GM04503 (cell line): ENCODE measurements around the gene NCKAP5.
A peak's percentile ranks its signal among the peaks of the same experiment; 100 is the strongest.
"Not testable (repeated sequence)": the region's sequence is repeated elsewhere in the genome, so short reads cannot be mapped to it uniquely, and the experiment has no call there.

Experiments
- DNase-seq: peaks from one replicate; pipeline ENCODE4 v3.0.0-alpha.2; 2012; ENCODE audit warnings: low read depth

NCKAP5 gene

DNA sequence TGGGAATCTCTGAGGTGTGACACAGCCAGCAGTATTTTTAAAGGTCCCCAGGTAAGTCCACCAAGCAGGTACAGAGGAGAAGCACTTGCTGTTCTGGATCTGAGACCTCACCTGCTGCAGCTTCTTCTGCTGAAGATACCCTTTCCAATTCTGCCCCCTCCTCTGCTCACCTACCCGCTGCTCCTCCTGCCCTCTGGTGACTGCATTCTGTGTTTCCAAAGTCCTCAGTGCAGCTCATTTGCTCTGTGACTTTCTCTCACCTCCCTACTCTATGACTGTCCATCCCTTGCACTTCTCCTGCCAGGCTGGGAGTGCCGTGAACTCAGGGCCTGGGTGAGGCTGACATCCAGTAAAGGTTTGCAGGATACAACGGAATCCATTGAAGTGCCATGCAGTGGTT lies 693.1 kb downstream of the NCKAP5 start:
- DNase-seq: no peak

DNA sequence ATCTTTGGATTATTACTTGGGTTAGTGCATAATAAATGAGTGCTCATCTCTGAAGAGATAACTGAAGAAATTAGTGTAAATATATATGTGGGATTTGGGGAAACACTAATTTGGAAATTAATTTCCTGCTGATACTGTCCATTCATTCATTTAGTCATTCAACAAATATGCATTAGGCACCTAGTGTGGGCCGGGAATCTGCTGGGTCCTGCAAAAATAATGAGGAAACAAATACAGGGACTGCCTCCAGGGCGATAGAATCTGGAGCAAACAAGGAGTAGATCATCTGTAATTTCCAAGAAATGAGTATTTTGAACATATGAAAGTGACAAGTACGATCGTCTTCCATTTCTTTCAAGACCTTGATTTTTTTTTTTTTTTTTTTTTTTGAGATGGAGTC lies 694.5 kb downstream of the NCKAP5 start:
- DNase-seq: no peak

DNA sequence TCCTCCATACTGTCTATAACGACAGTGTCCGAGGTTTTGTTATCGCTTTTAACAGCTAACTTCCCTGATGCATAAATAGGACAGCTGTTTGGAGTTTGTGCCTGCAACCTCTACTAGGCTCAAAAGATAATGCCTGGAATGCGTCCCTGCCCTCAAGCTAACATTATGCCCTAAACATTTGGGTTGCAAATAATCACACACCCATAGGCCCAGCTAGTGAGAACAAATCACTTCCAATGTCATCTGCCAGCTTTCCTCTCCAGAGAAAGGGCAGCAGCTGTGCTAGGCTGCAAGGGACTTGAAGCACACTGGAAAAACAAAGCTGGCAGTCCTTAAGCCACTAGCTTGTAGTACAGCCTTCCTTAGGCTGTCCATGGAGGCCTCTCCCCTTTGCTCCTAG lies 696.4 kb downstream of the NCKAP5 start:
- no peak for DNase-seq

DNA sequence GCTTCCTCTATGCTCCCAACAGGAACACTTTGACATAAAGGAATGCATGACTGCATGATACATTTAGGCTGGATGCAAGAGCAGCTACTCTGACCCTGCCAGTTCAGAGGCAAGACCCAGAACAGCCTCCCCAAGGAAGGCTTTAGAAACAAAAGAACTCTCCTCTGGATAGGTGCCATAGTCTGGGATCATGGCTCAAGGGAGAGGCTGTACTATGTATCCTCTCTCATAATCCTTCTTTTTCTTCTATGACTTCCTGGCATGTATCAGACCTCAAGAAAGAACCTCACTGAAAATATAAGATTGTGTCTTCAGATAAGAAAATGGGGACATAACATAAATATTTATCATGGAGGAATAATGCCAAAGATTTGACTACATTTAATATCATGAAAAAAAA lies 704.3 kb downstream of the NCKAP5 start:
- no peak for DNase-seq

DNA sequence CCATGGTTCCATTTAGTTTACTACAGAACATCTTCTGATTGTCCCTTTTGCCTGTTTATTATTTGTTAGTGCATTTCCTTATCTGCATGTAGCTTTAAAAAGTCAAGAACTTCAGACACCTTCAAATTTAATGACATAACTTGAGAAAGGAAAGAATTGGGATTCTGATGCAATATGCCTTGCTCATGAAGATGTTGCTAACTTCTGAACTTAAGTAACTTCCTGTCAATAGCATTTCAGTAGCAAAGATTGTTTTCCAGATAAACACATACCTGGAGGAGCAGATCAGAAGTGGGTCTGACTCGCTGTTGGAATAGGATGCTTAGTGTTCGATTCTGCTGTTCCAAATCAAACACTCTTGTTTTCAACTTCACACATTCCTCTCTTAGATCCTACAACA lies 708.0 kb downstream of the NCKAP5 start:
- DNase-seq: no peak

DNA sequence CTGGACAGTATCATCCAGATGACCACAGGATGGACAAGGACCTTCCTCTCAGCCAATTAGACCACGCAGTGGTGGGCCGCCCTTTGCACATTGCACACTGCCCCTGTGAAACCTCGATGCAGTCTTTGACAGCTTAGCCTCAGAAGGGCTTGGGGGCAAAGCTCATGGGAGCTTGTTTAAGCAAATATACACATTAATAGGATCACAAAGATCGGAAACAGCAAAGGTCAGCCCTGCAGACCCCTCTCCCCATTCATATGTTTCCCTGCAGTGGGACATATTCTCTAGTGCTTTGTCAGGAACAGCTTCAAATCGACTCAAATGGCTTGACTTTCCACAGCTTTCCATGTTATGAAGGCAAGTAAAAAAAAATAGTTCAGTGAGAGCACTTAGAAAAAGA lies 708.7 kb downstream of the NCKAP5 start:
- DNase-seq: no peak

DNA sequence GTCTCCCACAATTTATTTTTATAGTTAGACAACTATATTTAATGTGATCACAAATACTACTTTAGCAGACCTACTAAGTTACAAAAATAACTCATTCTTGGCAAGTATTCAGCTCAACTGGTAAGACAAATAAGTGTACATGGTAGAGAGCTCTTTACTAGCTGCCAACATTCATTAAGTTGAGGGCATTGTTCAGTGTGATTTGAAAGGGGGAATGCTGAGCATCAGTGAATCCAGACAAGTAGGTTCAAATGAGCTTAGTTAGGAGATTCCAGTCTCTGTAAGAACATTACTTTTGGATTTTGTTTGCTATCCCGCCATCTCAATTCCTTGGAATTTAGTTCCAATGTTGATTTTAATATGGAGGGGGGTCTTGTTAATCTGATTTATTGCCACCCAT lies 710.9 kb downstream of the NCKAP5 start:
- DNase-seq: no peak

DNA sequence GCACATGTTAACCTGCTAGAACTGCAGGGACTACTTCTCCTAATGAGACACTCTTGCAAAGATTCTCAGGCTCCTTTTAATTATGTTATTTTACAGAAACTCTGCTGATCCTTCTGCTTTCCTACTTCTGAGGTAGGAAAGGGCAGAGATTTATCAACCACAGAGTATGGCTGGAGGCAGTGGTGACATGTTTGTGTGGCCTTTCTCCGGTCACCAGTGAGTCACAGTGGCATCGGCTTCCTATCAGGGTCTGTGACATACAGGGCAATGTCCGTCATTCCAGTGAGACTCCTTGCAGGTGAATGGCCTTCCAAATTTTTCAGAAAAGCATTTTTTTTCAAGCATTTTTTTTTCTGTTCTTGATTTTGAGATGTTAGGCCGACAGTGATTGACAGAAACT lies 717.6 kb downstream of the NCKAP5 start:
- DNase-seq: no peak

DNA sequence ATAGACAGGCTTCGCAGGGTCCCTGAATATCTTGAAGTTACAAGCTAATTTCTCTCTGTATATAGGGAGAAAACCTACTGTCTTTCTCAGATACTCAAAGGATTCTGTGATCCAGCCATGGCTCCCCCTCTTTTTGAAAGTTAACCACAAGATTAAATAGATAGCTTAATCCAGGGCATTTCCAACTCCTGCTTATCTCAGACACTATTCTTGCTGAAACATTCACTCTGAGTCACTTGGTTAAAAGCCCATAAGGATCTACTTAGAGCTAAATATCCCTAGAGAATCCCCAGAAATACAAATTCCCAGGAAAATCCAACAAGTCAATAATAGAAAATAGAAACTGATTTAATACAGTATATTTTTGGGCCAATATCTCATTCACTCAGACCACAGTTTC lies 719.1 kb downstream of the NCKAP5 start:
- DNase-seq: peak; percentile 28

DNA sequence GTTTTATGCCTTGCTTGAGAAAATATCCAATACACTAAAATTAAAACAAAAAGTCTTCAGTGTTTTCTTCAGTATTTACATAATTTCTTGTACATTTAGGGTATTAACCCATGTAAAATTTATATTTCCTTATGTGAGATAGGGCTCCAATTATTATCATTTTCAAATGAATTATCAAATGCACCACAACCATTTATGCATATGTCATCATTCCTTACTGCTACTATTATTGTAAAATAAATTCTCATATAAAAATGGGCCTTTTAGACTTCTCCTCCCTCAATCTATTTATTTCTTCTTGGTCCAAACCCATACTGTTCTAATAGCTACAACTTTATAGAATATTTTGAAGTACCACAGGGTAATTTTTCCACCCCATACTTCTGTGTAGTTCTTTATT lies 722.9 kb downstream of the NCKAP5 start:
- no peak for DNase-seq

DNA sequence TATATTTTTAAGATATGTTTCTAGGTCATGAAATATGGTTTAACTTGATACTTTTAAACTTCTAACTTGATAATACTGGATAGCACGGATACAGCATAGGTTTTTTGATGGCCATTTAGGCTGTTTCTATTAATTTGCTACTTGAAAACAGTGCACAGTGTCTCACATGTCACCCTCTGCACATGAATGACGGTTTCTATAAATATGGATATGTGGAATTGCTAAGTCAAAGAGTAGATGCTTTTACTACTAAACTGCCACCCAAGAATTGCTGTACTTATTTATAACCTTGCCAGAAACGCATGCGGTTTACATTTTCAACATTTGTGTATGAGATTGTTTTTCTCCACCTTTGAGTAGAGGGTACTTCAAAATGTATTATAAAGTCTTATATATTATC lies 723.7 kb downstream of the NCKAP5 start:
- no peak for DNase-seq

DNA sequence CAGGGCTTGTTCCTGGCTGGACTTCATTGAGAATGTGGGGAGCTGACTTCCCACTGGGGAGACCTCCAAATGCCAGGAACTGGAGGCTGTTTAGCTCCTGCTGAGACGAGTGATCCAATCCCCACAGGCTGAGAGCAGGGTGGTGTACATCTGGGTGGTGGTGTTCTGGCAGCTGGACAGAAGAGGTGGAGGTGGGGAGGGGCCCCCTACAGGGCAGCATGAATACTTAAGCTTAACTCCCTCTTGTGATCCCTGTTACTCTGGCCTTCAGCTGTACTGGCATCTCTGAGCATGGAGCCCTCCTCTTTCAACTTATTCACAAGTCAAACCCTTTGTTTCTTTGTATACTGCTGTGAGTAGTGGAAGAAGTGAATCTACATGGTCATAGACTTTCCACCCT lies 730.5 kb downstream of the NCKAP5 start:
- no peak for DNase-seq

DNA sequence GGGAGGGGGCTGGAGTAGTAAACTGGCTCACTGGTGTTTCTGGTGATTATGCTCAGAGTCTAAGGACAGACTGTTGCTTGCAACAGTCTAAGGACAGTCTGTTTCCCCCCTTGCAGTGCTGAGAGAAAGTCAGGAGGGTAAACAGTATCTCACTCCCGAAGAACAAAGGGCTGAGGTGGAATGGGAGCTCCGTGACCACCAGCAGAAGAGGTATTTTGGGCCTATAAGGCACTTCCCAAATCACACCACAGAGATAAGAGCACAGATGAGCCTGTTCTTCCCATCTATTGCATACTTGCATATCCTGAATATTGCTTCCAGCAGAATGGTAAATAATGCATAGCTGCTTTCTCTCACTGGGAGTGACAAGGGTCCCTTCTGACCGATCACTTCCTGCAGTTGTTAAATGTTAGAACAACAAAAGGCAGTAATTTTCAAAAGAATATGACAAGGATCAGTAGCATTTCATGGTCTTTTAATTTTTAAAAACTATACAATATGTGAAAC lies 737.9 kb downstream of the NCKAP5 start:
- DNase-seq: no peak

DNA sequence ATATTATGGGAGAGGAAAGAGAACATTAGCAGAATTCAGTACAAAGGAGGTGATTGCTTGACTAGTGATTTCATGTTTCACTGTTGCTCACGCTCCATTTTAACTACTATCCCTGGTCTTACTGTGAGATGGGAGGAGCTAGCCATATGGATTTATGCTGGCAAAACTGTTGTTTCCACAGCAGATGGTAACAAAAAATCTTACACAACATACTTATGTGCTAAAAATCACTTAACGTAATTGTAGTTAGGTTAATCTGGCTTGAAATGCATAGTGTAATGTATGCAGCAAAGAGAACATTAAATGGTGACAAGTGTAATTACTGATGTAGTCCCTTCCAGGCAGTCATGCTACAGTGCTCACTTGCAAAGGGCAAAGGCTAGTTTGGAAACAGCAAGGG lies 742.7 kb downstream of the NCKAP5 start:
- no peak for DNase-seq

DNA sequence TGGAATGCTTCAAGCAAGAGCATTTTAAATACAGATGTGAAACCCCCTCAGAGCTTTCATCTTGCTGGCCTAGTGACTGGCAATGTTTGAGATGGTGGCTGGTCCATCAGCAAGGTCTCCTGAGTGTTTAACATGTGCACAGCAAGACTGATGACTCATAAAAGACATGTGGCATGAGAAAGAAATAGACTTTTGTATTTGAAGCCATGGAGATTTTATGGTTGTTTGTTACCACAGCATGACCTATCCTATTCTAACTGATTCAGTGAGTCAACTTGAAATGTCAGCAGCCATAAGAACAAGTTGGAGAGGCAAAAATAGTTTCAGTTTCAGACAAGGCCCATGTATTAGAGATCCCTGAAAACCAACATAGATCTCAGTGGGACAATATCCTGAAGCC lies 743.5 kb downstream of the NCKAP5 start:
- no peak for DNase-seq

DNA sequence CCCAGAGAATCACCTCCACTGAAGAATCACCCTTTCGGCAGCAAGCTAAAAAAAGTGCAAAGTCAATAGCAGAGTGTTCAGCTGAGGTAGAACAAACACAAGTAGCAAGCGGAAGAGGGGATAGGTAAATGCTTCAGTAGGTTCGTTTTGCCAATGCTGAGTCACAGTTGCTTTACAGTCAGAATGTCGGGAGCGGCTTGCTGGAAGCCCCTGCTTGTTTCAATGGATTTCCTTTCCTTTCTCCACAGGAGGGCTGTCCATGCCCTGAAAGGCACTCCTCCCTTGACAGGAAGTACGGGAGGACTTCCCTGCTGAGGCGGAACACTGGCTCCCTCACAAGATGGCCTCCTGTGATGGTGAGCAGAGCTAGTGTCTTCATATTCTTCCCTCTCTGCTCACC lies 752.0 kb downstream of the NCKAP5 start:
- DNase-seq: no peak

DNA sequence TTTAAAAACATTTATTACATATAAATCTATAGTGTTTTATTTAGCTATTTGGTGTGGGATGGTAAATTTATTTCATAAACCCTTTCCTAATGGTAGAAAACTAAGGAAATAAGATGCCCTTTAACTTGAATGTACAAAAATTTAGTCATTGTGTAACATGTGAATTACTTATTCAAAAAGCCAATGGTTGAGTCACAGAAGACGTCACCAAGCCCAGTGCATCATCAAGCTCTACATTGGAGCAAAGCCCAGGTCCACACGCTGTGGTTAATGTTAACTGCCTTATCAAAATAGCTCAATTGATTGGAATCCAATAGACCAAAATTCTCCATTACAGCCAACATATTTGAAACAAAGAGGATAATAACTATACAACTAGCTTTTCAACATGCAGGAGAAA lies 752.7 kb downstream of the NCKAP5 start:
- DNase-seq: no peak

DNA sequence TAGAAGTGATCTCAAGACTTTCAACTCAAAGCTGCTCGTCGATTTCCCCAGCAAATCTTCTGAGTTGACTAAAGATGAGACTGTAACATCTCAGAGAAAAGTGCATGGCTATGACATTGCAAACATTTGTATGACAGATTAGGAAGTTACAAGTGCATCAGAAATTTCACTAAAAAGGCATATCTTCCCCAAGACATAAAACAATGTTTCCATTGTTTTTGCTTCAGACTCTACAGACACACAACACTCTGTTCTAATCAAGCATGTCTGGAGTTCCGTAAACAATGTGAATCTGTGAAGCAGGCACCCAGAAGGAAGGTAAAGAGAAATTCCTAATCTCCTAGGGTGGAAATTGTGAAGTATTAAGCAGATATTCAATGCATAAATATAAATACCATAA lies 753.6 kb downstream of the NCKAP5 start:
- DNase-seq: no peak

DNA sequence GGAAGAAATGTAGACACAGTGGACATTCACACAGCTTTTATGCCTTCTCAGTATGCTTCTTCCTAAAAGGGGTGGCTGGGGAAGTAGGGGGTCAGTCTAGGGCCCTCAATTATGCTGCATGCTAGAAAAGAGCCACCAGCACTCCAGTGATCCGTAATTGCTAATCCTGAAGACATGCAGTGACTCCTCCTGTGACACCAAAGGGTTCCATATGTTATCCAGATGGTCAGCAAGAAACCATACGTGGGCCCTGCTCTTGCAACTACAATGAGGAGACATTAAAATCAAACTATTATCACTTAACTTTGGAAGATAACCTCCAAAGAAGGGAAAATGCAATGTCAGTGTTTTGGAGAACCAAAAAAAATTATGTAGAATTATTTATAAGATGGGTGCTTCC lies 754.8 kb downstream of the NCKAP5 start:
- no peak for DNase-seq

DNA sequence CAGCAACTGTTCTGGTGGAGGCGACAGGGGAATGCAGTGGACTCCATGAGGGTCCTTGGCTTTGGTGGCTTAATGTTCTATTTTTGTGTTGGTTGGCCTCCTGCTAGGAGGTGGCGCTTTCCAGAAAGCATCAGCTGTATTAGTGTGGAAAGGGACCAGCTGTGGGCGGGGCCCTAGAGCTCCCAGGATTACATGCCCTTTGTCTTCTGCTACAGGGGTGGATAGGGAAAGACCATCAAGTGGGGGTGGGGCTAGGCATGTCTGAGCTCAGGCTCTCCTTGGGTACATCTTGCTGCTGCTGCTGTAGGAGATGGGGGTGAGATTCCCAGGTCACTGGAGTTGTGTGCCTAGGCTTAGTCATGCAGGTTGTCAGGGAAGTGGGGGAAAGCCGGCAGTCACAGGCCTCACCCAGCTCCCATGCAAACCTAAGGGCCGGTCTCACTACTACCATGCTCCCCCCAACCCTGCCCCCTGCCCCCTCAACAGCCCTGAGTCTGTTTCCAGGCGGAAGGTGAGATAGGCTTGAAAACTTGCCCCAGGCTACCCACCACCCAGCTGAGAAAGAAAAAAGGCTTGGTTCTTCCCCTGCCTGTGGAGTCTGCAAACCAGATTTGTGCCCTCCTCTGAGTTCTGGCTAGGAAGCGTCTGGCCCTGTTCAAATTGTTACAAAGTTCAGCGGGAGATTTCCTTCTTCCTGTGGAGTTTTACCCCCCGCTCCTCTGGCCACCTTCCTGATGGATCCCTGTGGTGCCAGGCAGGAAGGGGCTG lies 756.9 kb downstream of the NCKAP5 start:
- no peak for DNase-seq

DNA sequence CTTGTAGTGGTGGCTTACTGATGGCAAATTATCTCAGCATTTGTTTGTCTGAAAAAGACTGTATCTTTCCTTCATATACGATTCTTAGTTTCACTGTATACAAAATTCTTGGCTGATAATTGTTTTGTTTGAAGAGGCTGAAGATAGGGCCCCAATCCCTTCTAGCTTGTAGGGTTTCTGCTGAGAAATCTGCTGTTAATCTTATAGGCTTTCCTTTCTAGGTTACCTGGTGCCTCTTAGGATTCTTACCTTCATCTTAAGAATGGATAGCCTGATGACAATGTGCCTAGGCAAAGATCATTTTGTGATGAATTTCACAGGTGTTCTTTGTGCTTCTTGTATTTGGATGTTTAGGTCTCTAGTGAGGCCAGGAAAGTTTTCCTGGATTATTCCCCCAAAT lies 758.3 kb downstream of the NCKAP5 start:
- not testable (repeated sequence) for DNase-seq

DNA sequence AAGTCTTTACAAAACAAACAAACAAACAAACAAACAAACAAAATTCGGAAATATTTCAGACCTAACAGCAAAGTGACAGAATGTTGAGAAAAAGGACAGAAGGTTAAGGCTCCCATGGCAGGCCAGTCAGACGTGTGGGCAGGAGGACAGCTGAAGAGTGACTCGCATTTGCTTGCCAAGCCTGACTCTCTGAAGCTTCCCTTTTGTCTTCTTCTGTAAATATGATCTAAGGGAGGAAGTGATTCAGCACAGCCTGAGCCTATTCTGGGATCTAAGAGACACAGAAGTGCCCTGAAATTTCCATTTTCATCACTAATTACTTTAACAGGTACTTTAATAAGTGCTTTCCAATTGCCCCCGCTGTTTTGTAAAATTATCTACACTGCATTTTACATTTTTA lies 764.2 kb downstream of the NCKAP5 start:
- no peak for DNase-seq

DNA sequence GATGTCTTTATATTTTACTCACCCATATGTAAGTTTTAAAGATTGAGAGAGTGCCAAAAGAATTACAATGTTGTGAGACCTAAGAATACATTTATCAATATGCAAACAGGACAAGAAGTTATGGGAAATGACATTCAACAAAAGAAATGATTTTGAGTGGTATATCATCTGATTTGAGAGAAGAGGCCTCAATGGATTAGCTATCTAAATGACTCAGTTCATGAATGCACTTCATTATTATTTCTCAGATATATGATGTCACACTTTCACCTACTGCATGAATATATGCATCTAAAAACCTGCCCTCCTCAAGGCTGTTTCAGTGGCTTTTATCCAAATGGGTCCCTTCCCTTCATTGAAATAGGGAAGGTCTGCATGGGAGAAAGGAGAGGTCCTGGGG lies 769.9 kb downstream of the NCKAP5 start:
- DNase-seq: no peak

DNA sequence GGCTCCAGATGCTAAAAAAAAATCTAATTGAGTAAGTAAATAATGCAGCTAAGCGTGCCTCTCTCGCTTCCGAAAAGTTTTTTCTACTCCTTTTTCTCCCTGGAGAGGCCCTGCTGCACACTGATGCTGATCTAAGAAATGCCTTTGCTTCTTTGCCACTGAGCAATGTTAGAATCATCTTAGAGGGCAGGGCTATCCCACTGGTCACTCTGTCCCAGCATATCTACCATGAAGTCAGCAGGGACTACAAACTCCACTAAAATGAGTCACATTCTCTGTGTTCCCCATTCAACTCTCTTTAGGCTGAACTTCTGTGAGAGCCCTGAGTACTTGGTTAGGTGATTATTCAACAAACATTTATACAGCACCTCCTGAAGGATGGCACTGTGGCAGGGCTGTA lies 770.7 kb downstream of the NCKAP5 start:
- DNase-seq: peak; percentile 49
